ENCODE results near the gene PDE4A. TPM values are rescaled to one million over a fixed set of nuclear protein-coding genes. Genes with fewer than 3 reads are reported as not detected.
"Not testable (repeated sequence)": the region's sequence is repeated elsewhere in the genome, so short reads cannot be mapped to it uniquely, and the experiment has no call there.

The PDE4A gene
- total RNA-seq, 2 donors from 2014 or later = 24.9 to 25.5 TPM

DNA sequence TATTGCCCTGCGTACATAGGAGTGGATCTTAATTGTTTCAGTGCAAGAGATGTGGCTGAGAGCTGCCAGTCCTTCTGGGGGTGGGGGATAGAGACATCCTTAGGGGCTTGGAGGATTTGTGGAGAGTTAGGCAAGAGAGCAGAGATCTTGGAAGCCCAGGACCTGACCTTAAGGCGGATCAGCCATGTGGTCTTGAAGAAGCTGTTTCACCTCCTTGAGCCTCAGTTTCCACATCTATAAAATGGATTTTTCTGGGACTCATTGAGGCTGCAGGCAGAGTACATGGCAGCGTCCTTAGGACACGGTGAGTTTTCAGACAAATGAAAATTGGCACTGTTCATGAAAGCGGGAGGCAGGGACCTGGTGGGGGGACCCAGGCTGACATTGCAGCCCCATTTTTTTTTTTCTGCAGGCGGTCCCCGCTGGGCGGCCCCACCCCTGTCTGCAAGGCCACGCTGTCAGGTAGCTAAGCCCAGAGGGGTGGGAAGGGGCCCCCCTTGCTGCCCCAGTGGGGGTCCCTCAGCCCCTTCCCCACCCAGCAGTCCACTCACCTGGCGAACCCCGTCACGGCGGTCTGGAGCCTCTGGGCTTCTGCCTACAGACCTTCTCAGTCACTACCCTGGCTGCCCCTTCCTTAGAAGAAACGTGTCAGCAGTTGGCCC lies 30.0 kb downstream of the PDE4A start:
- no peaks in the 10 kb centered on the region for H3K9me3 ChIP-seq
- peaks cover 7% of the 10 kb centered on the region for H3K36me3 ChIP-seq
- no peak overlapping the region for H3K27ac ChIP-seq
- DNase-seq (ENCODE audit: low spot score) (no peak), ATAC-seq (ENCODE audit: insufficient number of reproducible peaks, low FRiP score, low read depth) (no peak)
- TF ChIP-seq, protein P1, sequence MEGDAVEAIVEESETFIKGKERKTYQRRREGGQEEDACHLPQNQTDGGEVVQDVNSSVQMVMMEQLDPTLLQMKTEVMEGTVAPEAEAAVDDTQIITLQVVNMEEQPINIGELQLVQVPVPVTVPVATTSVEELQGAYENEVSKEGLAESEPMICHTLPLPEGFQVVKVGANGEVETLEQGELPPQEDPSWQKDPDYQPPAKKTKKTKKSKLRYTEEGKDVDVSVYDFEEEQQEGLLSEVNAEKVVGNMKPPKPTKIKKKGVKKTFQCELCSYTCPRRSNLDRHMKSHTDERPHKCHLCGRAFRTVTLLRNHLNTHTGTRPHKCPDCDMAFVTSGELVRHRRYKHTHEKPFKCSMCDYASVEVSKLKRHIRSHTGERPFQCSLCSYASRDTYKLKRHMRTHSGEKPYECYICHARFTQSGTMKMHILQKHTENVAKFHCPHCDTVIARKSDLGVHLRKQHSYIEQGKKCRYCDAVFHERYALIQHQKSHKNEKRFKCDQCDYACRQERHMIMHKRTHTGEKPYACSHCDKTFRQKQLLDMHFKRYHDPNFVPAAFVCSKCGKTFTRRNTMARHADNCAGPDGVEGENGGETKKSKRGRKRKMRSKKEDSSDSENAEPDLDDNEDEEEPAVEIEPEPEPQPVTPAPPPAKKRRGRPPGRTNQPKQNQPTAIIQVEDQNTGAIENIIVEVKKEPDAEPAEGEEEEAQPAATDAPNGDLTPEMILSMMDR (IDR thresholded peaks at IDR 0.05) = no peak
- H3K27me3 ChIP-seq (replicated peaks; ENCODE audit: insufficient read depth) = no peaks in the 10 kb centered on the region
- no peaks in the 10 kb centered on the region for H3K4me1 ChIP-seq (ENCODE audit: control insufficient read depth in 1 of 2, low read depth in 2 of 2)
- no peak overlapping the region for H3K4me3 ChIP-seq

DNA sequence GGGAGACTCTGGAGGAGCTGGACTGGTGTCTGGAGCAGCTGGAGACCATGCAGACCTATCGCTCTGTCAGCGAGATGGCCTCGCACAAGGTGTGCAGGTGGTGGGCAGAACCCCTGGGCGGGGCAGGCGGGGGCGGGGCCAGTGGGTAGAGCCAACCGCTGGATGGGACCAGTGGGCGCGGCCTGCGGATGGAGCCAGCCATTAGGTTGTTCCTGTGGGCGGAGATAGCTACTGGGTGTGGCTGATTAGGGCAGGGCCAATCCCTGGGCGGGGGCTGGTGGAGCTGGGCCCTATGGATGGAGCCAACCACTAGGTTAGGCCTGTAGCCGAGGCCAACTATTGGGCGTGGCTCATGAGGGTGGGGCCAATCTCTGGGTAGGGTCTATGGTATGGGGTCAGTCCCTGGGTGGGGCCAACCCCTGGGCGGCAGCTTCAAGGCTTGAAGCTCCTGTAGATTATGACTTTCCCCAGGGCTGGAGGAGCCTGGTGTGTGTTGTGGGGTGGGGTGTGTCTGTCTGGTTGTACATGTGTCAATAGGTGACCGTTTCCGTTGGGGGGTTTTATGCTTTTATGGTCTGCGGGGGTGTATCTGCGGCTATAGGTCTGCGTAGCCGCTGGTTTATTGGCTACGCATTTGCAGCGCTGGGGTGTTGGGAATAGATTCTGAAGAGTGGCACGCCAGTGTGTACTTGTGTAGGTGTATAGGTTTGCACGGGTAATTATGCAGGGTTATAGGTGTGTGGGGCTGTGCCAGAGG lies 30.7 kb downstream of the PDE4A start:
- Histone ChIP-seq H3K27ac (no peak overlapping the region), H3K36me3 (peaks cover 7% of the 10 kb centered on the region), H3K4me3 (no peak overlapping the region), H3K27me3 (replicated peaks; ENCODE audit: insufficient read depth) (no peaks in the 10 kb centered on the region), H3K9me3 (no peaks in the 10 kb centered on the region), H3K4me1 (ENCODE audit: control insufficient read depth in 1 of 2, low read depth in 2 of 2) (no peaks in the 10 kb centered on the region)
- no peak for ATAC-seq (ENCODE audit: insufficient number of reproducible peaks, low FRiP score, low read depth)
- TF ChIP-seq, protein P1 (IDR thresholded peaks at IDR 0.05) = no peak
- DNase-seq (ENCODE audit: low spot score) = no peak

DNA sequence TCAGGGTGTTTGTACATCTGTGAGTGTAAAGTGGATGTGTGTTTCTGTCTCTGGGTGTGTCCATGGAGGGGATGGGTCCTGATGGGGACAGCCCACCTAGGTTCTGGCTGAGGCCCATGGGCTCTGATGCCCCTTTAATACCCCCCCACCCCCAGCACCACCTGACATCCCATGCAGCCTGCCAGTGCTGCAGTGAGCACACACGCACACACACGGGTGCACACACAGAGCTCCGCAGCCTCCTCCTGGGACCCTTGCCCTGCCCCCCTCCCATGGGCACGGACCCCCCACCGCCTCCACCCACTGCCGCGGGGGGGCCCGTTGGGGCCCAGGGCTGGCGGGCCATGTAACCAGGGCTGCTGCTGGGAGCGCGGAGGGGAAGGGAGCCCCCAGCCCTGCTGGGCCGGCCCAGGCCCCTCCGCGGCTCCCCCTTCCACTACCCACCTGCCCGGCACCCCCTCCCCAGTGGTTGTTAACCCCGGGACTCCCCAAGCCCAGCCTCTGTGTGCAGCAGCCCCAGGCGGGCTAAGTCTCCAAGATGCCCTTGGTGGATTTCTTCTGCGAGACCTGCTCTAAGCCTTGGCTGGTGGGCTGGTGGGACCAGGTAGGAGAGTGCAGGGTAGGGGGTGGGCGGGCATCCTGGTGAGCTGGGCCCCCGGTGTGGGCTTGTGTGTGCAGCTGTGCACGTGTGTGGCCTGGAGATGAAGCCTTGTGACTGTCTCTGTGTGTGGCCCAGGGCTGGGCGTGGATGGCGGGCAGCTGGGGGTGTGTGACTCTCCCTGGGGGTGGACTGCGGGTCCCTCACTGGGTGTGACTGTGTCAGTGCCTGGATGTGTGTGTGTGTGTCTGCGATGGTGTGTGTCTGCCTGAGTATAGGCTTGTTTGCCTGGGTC lies 32.6 kb downstream of the PDE4A start:
- no peak for ATAC-seq (ENCODE audit: insufficient number of reproducible peaks, low FRiP score, low read depth)
- TF ChIP-seq, protein P1 (IDR thresholded peaks at IDR 0.05) = no peak
- H3K36me3 ChIP-seq = peaks cover 2% of the 10 kb centered on the region

DNA sequence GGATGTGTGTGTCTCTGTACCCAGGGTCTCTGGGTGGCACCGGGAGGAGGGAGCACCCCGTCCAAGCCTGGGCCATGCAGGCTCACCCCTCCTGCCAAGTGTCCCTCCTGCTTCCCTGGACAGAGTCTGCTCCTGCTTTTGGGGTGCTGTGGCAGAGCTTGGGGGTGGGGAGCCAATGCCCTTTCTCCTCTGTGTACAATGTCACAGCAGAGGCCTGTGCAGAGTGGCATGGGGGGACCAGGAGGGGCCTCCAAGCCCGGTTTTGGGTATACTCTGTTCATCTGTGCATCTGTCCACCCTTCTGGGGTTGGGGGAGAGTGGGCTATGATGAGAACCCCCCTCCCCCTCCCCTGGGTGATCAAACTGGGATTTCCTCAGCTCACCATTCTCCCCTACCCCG lies 33.5 kb downstream of the PDE4A start:
- Histone ChIP-seq H3K36me3 (peaks cover 2% of the 10 kb centered on the region), H3K4me1 (ENCODE audit: control insufficient read depth in 1 of 2, low read depth in 2 of 2) (no peaks in the 10 kb centered on the region), H3K27ac (no peak overlapping the region), H3K4me3 (no peak overlapping the region), H3K27me3 (replicated peaks; ENCODE audit: insufficient read depth) (no peaks in the 10 kb centered on the region), H3K9me3 (no peaks in the 10 kb centered on the region)
- no peak for DNase-seq (ENCODE audit: low spot score)
- ATAC-seq (ENCODE audit: insufficient number of reproducible peaks, low FRiP score, low read depth) = no peak
- TF ChIP-seq, protein P1 (IDR thresholded peaks at IDR 0.05) = no peak

More for the DNA sequence above, 32.6 kb downstream of the PDE4A start:
- no peak for DNase-seq (ENCODE audit: low spot score)
- Histone ChIP-seq H3K27ac (no peak overlapping the region), H3K9me3 (no peaks in the 10 kb centered on the region), H3K27me3 (replicated peaks; ENCODE audit: insufficient read depth) (no peaks in the 10 kb centered on the region), H3K4me3 (no peak overlapping the region), H3K4me1 (ENCODE audit: control insufficient read depth in 1 of 2, low read depth in 2 of 2) (no peaks in the 10 kb centered on the region)

DNA sequence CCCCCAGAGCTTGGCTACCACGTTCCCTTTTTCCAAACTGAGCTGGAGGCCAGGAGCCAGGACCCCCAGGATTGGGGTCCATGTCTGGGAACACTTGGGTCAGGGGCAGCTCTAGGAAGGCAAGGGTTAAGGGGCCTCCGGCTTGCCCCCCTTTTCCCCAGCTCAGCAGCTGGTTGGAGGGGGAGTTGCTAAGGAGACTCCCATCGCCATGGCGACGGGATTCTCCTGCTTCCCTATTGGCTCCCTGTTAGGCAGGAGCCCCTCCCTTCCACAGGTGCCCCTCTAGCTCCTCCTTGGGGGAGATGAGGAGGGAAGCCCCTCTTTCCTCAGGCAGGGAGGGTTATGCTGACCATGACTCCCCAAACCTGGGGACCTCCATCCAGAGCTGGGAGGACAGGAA lies 33.9 kb downstream of the PDE4A start:
- H3K27me3 ChIP-seq (replicated peaks; ENCODE audit: insufficient read depth) = no peaks in the 10 kb centered on the region
- TF ChIP-seq, protein P1 (IDR thresholded peaks at IDR 0.05) = no peak
- ATAC-seq (ENCODE audit: insufficient number of reproducible peaks, low FRiP score, low read depth) (no peak), DNase-seq (ENCODE audit: low spot score) (no peak)
- no peak overlapping the region for H3K27ac ChIP-seq
- H3K4me3 ChIP-seq = no peak overlapping the region
- H3K4me1 ChIP-seq (ENCODE audit: control insufficient read depth in 1 of 2, low read depth in 2 of 2) = no peaks in the 10 kb centered on the region
- peaks cover 2% of the 10 kb centered on the region for H3K36me3 ChIP-seq
- no peaks in the 10 kb centered on the region for H3K9me3 ChIP-seq

DNA sequence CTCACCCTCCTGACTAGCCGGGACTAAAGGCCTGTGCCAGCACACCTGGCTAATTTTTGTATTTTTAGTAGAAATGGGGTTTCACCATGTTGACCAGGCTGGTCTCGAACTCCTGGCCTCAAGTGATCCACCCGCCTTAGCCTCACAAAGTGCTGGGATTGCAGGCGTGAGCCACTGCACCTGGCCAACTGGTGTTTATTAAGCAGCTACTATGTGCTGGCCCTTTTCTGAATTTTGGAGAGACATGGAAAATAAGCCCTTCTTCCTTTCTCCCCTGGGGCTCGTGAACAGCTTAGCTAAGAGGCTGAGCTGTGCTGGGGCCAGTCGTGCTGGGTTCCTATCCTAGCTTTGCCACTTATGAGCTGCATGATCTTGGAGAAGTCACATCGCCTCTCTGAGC lies 38.4 kb downstream of the PDE4A start:
- not testable (repeated sequence) for H3K27ac ChIP-seq; H3K4me3 ChIP-seq; H3K4me1 ChIP-seq (ENCODE audit: control insufficient read depth in 1 of 2, low read depth in 2 of 2); DNase-seq (ENCODE audit: low spot score); H3K27me3 ChIP-seq (replicated peaks; ENCODE audit: insufficient read depth); H3K9me3 ChIP-seq; H3K36me3 ChIP-seq; ATAC-seq (ENCODE audit: insufficient number of reproducible peaks, low FRiP score, low read depth)

Data from thoracic aorta (tissue), 2 donors.